ENCODE measurements around the gene ZBTB21. TPM values are rescaled to one million over a fixed set of nuclear protein-coding genes. Genes with fewer than 3 reads are reported as not detected.
"Not testable (repeated sequence)": the region's sequence is repeated elsewhere in the genome, so short reads cannot be mapped to it uniquely, and the experiment has no call there.

The ZBTB21 gene
- total RNA-seq, 2 donors from 2014 or later, result 35.6 to 43.3 TPM

GRCh38 chr21:42007356-42007940, 2.7 kb downstream of the ZBTB21 start:
- no peak for ATAC-seq (replicated peaks in 1 of 2)
- DNase-seq, result no peak
- H3K9me3 Mint-ChIP-seq, result no peaks in the 10 kb centered on the region
- H3K27ac Mint-ChIP-seq, result no peak overlapping the region
- H3K36me3 Mint-ChIP-seq (ENCODE audit: insufficient read depth in 2 of 2), result peaks cover 2 to 13% of the 10 kb centered on the region in 2 donors
- peak overlapping the region; percentile 13 to 86 for H3K4me3 Mint-ChIP-seq
- H3K27me3 Mint-ChIP-seq (ENCODE audit: low read depth), result peaks cover under 1% of the 10 kb centered on the region
- H3K4me1 Mint-ChIP-seq (ENCODE audit: low read depth), result peaks cover 63% of the 10 kb centered on the region

- Mint-ChIP-seq H3K9me3 (no peaks in the 10 kb centered on the region), H3K4me3 (peak overlapping the region in 1 of 2 donors; percentile 0), H3K27me3 (ENCODE audit: low read depth) (no peaks in the 10 kb centered on the region), H3K4me1 (ENCODE audit: low read depth) (peaks cover 70% of the 10 kb centered on the region), H3K36me3 (ENCODE audit: insufficient read depth in 2 of 2) (peaks cover 5 to 14% of the 10 kb centered on the region in 2 donors), H3K27ac (no peak overlapping the region)
- DNase-seq, result no peak
- no peak for ATAC-seq (replicated peaks in 1 of 2)
Measured at GRCh38 chr21:42006765-42007164, 3.4 kb downstream of the ZBTB21 start.

- Mint-ChIP-seq H3K4me3 (peak overlapping the region in 1 of 2 donors; percentile 15), H3K36me3 (ENCODE audit: insufficient read depth in 2 of 2) (peaks cover 13 to 31% of the 10 kb centered on the region in 2 donors)
Measured at GRCh38 chr21:42004406-42005199, 5.6 kb downstream of the ZBTB21 start.

GRCh38 chr21:42003051-42003461, 7.1 kb downstream of the ZBTB21 start:
- ATAC-seq (replicated peaks in 1 of 2) (peak; percentile 26 to 47), DNase-seq (peak; percentile 12 to 40)
- H3K27me3 Mint-ChIP-seq (ENCODE audit: low read depth), result no peaks in the 10 kb centered on the region
- peaks cover 75% of the 10 kb centered on the region for H3K4me1 Mint-ChIP-seq (ENCODE audit: low read depth)
- peak overlapping the region; percentile 26 for H3K27ac Mint-ChIP-seq
- H3K4me3 Mint-ChIP-seq, result peak overlapping the region; percentile 54 to 63
- H3K36me3 Mint-ChIP-seq (ENCODE audit: insufficient read depth in 2 of 2), result peaks cover 13 to 40% of the 10 kb centered on the region in 2 donors
- H3K9me3 Mint-ChIP-seq, result peaks cover 0 to 1% of the 10 kb centered on the region in 2 donors

More at GRCh38 chr21:42004406-42005199, 5.6 kb downstream of the ZBTB21 start:
- Mint-ChIP-seq H3K27me3 (ENCODE audit: low read depth) (no peaks in the 10 kb centered on the region), H3K27ac (no peak overlapping the region), H3K9me3 (peaks cover 0 to 1% of the 10 kb centered on the region in 2 donors), H3K4me1 (ENCODE audit: low read depth) (peaks cover 74% of the 10 kb centered on the region)
- ATAC-seq (replicated peaks in 1 of 2) (no peak), DNase-seq (no peak)

- peaks cover 15 to 41% of the 10 kb centered on the region in 2 donors for H3K36me3 Mint-ChIP-seq (ENCODE audit: insufficient read depth in 2 of 2)
- peak; percentile 82 to 90 for DNase-seq
- no peaks in the 10 kb centered on the region for H3K27me3 Mint-ChIP-seq (ENCODE audit: low read depth)
- H3K4me1 Mint-ChIP-seq (ENCODE audit: low read depth), result peaks cover 69% of the 10 kb centered on the region
- H3K27ac Mint-ChIP-seq, result peak overlapping the region; percentile 26
- H3K4me3 Mint-ChIP-seq, result peak overlapping the region; percentile 54 to 63
- H3K9me3 Mint-ChIP-seq, result peaks cover 0 to 1% of the 10 kb centered on the region in 2 donors
- ATAC-seq (replicated peaks in 1 of 2), result peak; percentile 98 to 99
Measured at GRCh38 chr21:42002421-42002958, 7.7 kb downstream of the ZBTB21 start.

GRCh38 chr21:42001781-42002180, 8.4 kb downstream of the ZBTB21 start:
- Mint-ChIP-seq H3K9me3 (peaks cover under 1 to 1% of the 10 kb centered on the region in 2 donors), H3K27ac (peak overlapping the region; percentile 24), H3K4me1 (ENCODE audit: low read depth) (peaks cover 62% of the 10 kb centered on the region), H3K4me3 (peak overlapping the region; percentile 62 to 72), H3K27me3 (ENCODE audit: low read depth) (no peaks in the 10 kb centered on the region), H3K36me3 (ENCODE audit: insufficient read depth in 2 of 2) (peaks cover 14 to 44% of the 10 kb centered on the region in 2 donors)
- DNase-seq (no peak), ATAC-seq (replicated peaks in 1 of 2) (no peak)

- Mint-ChIP-seq H3K4me3 (peak overlapping the region; percentile 62 to 72), H3K27ac (peak overlapping the region; percentile 88), H3K36me3 (ENCODE audit: insufficient read depth in 2 of 2) (peaks cover 19 to 47% of the 10 kb centered on the region in 2 donors)
Measured at GRCh38 chr21:42000908-42001307, 9.3 kb downstream of the ZBTB21 start.

GRCh38 chr21:41997657-41998056, 12.5 kb downstream of the ZBTB21 start:
- ATAC-seq (replicated peaks in 1 of 2) (no peak), DNase-seq (no peak)
- Mint-ChIP-seq H3K4me3 (no peak overlapping the region), H3K27ac (no peak overlapping the region), H3K27me3 (ENCODE audit: low read depth) (no peaks in the 10 kb centered on the region), H3K36me3 (ENCODE audit: insufficient read depth in 2 of 2) (peaks cover 25 to 70% of the 10 kb centered on the region in 2 donors), H3K4me1 (ENCODE audit: low read depth) (peaks cover 33% of the 10 kb centered on the region), H3K9me3 (peaks cover 4 to 12% of the 10 kb centered on the region in 2 donors)

More at GRCh38 chr21:42000908-42001307, 9.3 kb downstream of the ZBTB21 start:
- ATAC-seq (replicated peaks in 1 of 2), result no peak
- Mint-ChIP-seq H3K4me1 (ENCODE audit: low read depth) (peaks cover 55% of the 10 kb centered on the region), H3K27me3 (ENCODE audit: low read depth) (no peaks in the 10 kb centered on the region), H3K9me3 (peaks cover 1 to 6% of the 10 kb centered on the region in 2 donors)
- DNase-seq, result no peak

- H3K4me3 Mint-ChIP-seq, result no peak overlapping the region
- peaks cover 3 to 12% of the 10 kb centered on the region in 2 donors for H3K9me3 Mint-ChIP-seq
- H3K4me1 Mint-ChIP-seq (ENCODE audit: low read depth), result peaks cover 21% of the 10 kb centered on the region
- H3K36me3 Mint-ChIP-seq (ENCODE audit: insufficient read depth in 2 of 2), result peaks cover 20 to 69% of the 10 kb centered on the region in 2 donors
- H3K27ac Mint-ChIP-seq, result no peak overlapping the region
- no peak for ATAC-seq (replicated peaks in 1 of 2)
- no peak for DNase-seq
- H3K27me3 Mint-ChIP-seq (ENCODE audit: low read depth), result no peaks in the 10 kb centered on the region
Measured at GRCh38 chr21:41995577-41995976, 14.6 kb downstream of the ZBTB21 start.

- Mint-ChIP-seq H3K4me1 (ENCODE audit: low read depth) (peaks cover 18% of the 10 kb centered on the region), H3K36me3 (ENCODE audit: insufficient read depth in 2 of 2) (peaks cover 19 to 61% of the 10 kb centered on the region in 2 donors), H3K9me3 (peaks cover 3 to 12% of the 10 kb centered on the region in 2 donors)
- not testable (repeated sequence) for H3K4me3 Mint-ChIP-seq; H3K27ac Mint-ChIP-seq; H3K27me3 Mint-ChIP-seq (ENCODE audit: low read depth); ATAC-seq (replicated peaks in 1 of 2); DNase-seq
Measured at GRCh38 chr21:41994613-41995012, 15.5 kb downstream of the ZBTB21 start.

- Mint-ChIP-seq H3K36me3 (ENCODE audit: insufficient read depth in 2 of 2) (peaks cover 19 to 53% of the 10 kb centered on the region in 2 donors), H3K9me3 (peaks cover 3 to 12% of the 10 kb centered on the region in 2 donors), H3K27me3 (ENCODE audit: low read depth) (no peaks in the 10 kb centered on the region), H3K27ac (no peak overlapping the region), H3K4me1 (ENCODE audit: low read depth) (peaks cover 14% of the 10 kb centered on the region), H3K4me3 (no peak overlapping the region)
- no peak for ATAC-seq (replicated peaks in 1 of 2)
- DNase-seq, result no peak
Measured at GRCh38 chr21:41993744-41994143, 16.4 kb downstream of the ZBTB21 start.

GRCh38 chr21:41992576-41992975, 17.6 kb downstream of the ZBTB21 start:
- no peak overlapping the region for H3K27ac Mint-ChIP-seq
- no peaks in the 10 kb centered on the region for H3K27me3 Mint-ChIP-seq (ENCODE audit: low read depth)
- peaks cover 3 to 12% of the 10 kb centered on the region in 2 donors for H3K9me3 Mint-ChIP-seq
- no peak overlapping the region for H3K4me3 Mint-ChIP-seq
- H3K4me1 Mint-ChIP-seq (ENCODE audit: low read depth), result peaks cover 14% of the 10 kb centered on the region
- no peak for DNase-seq
- H3K36me3 Mint-ChIP-seq (ENCODE audit: insufficient read depth in 2 of 2), result peaks cover 16 to 45% of the 10 kb centered on the region in 2 donors
- ATAC-seq (replicated peaks in 1 of 2), result no peak

GRCh38 chr21:41991659-41992058, 18.5 kb downstream of the ZBTB21 start:
- peaks cover 14% of the 10 kb centered on the region for H3K4me1 Mint-ChIP-seq (ENCODE audit: low read depth)
- no peaks in the 10 kb centered on the region for H3K27me3 Mint-ChIP-seq (ENCODE audit: low read depth)
- no peak for ATAC-seq (replicated peaks in 1 of 2)

More at GRCh38 chr21:41991659-41992058, 18.5 kb downstream of the ZBTB21 start:
- H3K4me3 Mint-ChIP-seq, result no peak overlapping the region
- no peak overlapping the region for H3K27ac Mint-ChIP-seq
- peaks cover 14 to 39% of the 10 kb centered on the region in 2 donors for H3K36me3 Mint-ChIP-seq (ENCODE audit: insufficient read depth in 2 of 2)
- no peak for DNase-seq
- H3K9me3 Mint-ChIP-seq, result peaks cover 3 to 11% of the 10 kb centered on the region in 2 donors

All from activated T-cell treated with anti-CD3 and anti-CD28 coated beads, Interleukin-2, amount 50 U/mL, for 72 hours (primary cell).